Kidney epithelial cell (primary cell): ENCODE measurements around the gene ZNF662. TPM values are rescaled to one million over a fixed set of nuclear protein-coding genes. Genes with fewer than 3 reads are reported as not detected.

Experiments
- DNase-seq: peaks from one replicate; pipeline ENCODE4 v3.0.0-alpha.2; 2010; ENCODE audit warnings: low read depth
- H3K27me3 ChIP-seq: 2 replicates; pipeline ENCODE4 v1.6.0; 2011; ENCODE audit warnings: low read length; ENCODE audit not compliant: control insufficient read depth, insufficient read depth
- H3K36me3 ChIP-seq: 2 replicates; pipeline ENCODE4 v1.5.1; 2011; ENCODE audit warnings: low read length; ENCODE audit not compliant: control insufficient read depth, insufficient read depth
- H3K4me3 ChIP-seq: 2 replicates; pipeline ENCODE4 v1.5.1; 2011; ENCODE audit warnings: low read depth, mild to moderate bottlenecking, control low read depth, low read length
- total RNA-seq: library from RNA; depleted of rRNA; stranded (reverse); fragments of >200 nt; gene quantifications from 2 replicates; pipeline ENCODE4 v1.2.3, GENCODE V29; 2015
- TF ChIP-seq, protein P1 (sequence below): IDR thresholded peaks from 2 replicates; pipeline ENCODE4 v1.5.1; 2011; ENCODE audit warnings: mild to moderate bottlenecking, moderate library complexity, low read length, control low read depth, inconsistent platforms; ENCODE audit not compliant: insufficient read depth, poor library complexity, severe bottlenecking

The ZNF662 gene
- total RNA-seq, 1 donor from 2014 or later = 4.1 TPM

DNA sequence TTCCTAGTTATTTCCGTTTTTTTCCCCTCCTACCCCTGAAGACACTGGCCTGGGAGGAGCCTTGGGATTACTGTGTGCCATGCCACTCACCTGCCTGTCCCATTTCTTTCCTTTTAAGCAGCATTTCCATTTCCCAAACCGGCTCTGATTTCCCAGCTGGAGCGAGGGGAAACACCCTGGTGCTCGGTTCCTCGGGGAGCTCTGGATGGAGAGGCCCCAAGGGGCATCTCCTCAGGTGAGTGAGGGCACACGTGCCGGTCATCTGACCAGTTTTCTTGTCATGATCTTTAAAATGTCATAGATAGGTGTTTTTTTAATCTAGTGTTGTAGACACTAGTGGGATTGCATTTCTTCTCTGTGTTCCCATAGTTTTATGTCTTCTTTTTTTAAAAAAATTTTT, 2.7 kb downstream of the ZNF662 start:
- Histone ChIP-seq H3K36me3 (no peaks in the 10 kb centered on the region), H3K27me3 (no peaks in the 10 kb centered on the region), H3K4me3 (no peak overlapping the region)
- no peak for DNase-seq
- TF ChIP-seq, protein P1, sequence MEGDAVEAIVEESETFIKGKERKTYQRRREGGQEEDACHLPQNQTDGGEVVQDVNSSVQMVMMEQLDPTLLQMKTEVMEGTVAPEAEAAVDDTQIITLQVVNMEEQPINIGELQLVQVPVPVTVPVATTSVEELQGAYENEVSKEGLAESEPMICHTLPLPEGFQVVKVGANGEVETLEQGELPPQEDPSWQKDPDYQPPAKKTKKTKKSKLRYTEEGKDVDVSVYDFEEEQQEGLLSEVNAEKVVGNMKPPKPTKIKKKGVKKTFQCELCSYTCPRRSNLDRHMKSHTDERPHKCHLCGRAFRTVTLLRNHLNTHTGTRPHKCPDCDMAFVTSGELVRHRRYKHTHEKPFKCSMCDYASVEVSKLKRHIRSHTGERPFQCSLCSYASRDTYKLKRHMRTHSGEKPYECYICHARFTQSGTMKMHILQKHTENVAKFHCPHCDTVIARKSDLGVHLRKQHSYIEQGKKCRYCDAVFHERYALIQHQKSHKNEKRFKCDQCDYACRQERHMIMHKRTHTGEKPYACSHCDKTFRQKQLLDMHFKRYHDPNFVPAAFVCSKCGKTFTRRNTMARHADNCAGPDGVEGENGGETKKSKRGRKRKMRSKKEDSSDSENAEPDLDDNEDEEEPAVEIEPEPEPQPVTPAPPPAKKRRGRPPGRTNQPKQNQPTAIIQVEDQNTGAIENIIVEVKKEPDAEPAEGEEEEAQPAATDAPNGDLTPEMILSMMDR = no peak

DNA sequence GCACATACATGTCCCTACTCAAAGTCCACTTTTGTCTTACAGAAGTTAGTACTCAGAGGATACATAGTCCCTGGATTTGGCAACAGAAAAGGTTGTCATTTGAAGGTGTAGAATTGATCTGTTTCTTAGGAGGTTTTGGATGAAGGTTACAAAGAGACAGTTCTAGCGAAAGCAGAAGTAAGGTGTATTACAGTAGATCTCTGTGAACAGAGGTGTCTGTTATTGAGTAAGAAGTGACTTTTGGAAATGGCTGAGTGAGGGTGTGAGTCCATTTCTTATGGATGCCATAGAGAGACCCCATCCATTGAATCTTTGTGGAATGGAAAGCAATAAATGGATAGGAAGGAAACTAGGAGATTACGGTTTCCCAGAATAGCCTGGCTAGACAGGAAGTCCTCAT, 5.6 kb downstream of the ZNF662 start:
- no peak for DNase-seq
- Histone ChIP-seq H3K4me3 (no peak overlapping the region), H3K36me3 (no peaks in the 10 kb centered on the region), H3K27me3 (no peaks in the 10 kb centered on the region)
- TF ChIP-seq, protein P1 = no peak

DNA sequence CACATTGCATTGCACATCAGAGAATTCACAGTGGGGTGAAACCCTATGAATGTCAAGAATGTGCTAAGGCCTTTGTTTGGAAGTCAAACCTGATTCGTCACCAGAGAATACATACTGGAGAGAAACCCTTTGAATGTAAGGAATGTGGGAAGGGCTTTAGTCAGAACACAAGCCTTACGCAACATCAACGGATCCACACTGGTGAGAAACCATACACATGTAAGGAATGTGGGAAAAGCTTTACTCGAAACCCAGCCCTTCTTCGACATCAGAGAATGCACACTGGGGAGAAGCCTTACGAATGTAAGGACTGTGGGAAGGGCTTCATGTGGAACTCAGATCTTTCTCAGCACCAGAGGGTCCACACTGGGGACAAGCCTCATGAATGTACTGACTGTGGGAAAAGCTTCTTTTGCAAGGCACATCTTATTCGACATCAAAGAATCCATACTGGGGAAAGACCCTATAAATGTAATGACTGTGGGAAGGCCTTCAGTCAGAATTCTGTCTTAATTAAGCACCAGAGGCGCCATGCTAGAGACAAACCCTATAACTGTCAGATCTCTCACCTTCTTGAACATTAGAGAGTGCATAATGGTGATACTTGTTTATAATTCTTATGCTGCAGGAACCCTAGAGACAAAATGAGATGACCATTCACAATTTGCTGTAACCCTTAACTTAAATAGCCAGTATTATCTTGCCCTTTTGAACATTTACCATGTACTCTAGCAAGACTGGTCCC, 9.0 kb downstream of the ZNF662 start:
- Histone ChIP-seq H3K27me3 (no peaks in the 10 kb centered on the region), H3K36me3 (no peaks in the 10 kb centered on the region), H3K4me3 (no peak overlapping the region)
- DNase-seq = no peak
- TF ChIP-seq, protein P1 = no peak

DNA sequence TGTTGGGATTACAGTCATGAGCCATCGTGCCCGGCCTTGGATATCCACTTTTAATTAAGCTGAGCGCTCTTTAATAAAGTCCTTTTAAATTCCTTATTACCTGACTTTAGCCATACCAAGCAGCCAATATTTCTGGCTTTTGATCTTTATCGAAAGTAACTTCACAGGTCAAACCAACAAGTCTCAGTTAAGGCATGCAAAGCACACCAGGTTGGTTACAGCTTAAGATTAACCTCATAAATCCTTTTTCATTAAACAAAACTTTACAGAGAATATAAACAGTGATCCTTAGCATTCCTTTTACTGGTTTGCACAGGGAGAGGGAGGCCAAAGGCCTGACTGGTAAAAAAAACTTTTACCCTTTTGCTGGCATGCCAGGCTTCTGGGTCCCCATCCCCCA, 17.7 kb downstream of the ZNF662 start:
- TF ChIP-seq, protein P1 = no peak
- no peak for DNase-seq

DNA sequence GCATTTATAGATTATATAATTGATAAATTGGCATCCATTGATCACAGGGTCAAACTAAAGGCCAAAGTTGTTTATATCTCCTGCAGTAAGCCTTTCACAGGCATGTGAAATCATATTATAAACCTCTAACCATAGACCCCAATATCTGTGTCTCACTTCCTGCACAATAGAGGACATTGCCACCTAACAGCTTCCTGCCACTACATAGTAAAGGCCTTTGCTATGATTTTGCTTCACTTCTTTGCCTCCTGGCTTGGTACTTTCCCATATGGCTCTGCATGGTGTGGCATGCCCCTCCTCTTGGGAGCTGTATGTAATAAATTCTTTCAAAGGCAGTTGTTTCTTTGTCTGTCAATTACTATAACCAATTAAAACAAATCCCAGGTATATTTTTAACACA, 20.4 kb downstream of the ZNF662 start:
- H3K4me3 ChIP-seq = no peak overlapping the region
- DNase-seq = no peak
- H3K36me3 ChIP-seq = no peaks in the 10 kb centered on the region
- TF ChIP-seq, protein P1 = no peak
- no peaks in the 10 kb centered on the region for H3K27me3 ChIP-seq

More for the DNA sequence above, 17.7 kb downstream of the ZNF662 start:
- Histone ChIP-seq H3K27me3 (no peaks in the 10 kb centered on the region), H3K4me3 (no peak overlapping the region), H3K36me3 (no peaks in the 10 kb centered on the region)

GRCh38 chr3:42934111-42934510, 28.2 kb downstream of the ZNF662 start:
- DNase-seq = no peak
- H3K27me3 ChIP-seq = no peaks in the 10 kb centered on the region
- TF ChIP-seq, protein P1 = no peak
- no peak overlapping the region for H3K4me3 ChIP-seq
- no peaks in the 10 kb centered on the region for H3K36me3 ChIP-seq
